ENCODE measurements around the gene PCP4. TPM values are rescaled to one million over a fixed set of nuclear protein-coding genes. Genes with fewer than 3 reads are reported as not detected.

PCP4 gene
- total and polyA plus RNA-seq, 10 of the 15 experiments (the other 5 are each of a cell fraction or from before 2014, with no cell fraction given), result not detected

DNA sequence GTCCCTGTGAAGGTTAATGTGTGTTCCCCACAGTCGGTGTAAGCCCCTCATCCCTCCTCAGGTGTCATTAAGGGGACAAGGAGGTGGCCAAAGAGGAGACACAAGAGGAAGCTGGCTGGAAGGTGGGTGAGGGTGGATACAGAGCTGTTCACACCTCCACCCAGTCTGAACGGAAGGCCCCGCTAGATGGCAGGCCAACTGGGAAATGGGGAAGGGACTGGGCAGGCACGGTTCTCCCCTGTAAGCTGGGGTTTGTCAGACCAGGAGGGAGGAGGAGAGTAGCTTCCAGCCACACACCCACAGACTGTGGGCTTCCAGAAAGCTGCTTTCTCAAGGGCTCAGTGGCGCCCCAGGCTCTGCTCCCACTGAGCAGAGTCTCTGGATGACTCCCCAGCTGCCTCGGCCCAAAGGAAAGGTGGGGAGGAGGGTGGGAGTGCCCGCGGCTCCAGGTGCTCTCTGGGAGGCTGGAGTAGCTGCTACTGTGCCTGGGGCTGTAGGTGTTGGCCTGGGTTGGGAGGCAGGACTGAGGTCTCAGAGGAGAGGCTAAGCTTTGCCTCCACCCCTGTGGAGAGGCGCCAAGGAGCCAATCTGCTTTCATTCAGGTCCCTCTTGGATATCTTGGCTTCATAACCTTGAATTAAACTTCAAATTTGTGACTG is 41.2 kb downstream of the PCP4 start (continued):
- TF ChIP-seq JUNB (IDR thresholded peaks at IDR 0.05), result no peak

DNA sequence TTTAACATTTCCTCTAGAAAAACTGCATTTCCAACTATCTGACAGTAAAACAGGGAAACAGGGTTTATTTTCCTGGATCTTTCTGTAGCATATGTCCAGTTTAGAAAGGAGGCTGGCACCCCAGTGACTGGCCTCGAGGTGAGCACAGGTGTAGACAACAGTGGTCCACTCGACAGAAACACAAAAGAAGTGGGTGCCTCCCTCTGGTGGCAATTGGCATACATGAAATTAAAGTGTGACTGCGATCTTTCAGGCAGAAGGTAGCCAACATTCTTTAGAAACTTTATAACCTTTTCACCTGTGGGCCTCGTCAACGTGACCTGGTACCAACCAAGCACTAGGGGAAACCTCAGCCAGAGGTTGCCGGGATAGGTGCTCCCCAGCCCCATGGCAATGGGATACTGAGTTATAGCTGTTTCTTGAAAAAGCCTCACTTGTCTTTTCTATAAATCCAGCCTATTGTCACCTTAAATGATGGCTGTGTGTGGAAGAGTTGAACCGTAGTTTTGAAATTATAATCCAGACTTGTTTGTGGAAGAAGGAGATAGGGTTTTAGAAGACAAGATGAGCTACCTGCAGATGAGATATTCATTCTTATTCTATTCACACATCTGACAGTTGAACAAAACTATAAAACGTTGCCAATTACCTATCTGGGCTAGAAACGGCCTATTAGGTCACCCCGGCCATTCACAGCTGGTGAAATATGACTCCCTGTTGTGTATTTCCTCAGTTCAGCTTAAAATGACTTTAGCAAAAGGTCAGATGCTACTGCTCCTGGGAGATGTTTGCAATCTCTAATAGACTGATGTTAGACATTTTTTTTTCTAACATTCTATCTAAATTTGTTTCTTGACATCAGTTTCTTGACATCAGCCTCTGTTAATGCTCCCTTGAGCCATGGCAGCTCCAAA is 44.3 kb downstream of the PCP4 start:
- intact Hi-C loops (cut with micrococcal nuclease; ENCODE audit: unreplicated experiment), result no loop called here
- no TSS peak for BruUV-seq (replicated peaks)
- WGBS (ENCODE audit: insufficient coverage, insufficient replicate concordance, low lambda C conversion rate, missing lambda C conversion rate), result 7% methylated on average over 10 of the region's 10 CpGs
- ChIA-PET RAD21 (ENCODE audit: unreplicated experiment) (no interaction called here), SMC1A (ENCODE audit: uncharacterized antibody, unreplicated experiment) (no interaction called here), POLR2A (no interaction called here), CTCF (no interaction called here)
- Histone ChIP-seq H3K4me1 (ENCODE audit: control insufficient read depth, insufficient read depth, low read length) (no peaks in the 10 kb centered on the region), H3K4me3 (no peak overlapping the region), H3K27ac (ENCODE audit: control insufficient read depth, insufficient read depth) (no peak overlapping the region), H3K27me3 (replicated peaks in 1 of 2; ENCODE audit: control insufficient read depth in 2 of 2, insufficient read depth in 2 of 2, low read length in 1 of 2) (no peaks in the 10 kb centered on the region), H2AFZ (ENCODE audit: control insufficient read depth, low read depth, low read length) (no peak overlapping the region), H3K9ac (ENCODE audit: control insufficient read depth, insufficient read depth, low read length) (no peak overlapping the region), H3K36me3 (ENCODE audit: control insufficient read depth in 2 of 2, insufficient read depth in 2 of 2, low read length in 1 of 2) (no peaks in the 10 kb centered on the region), H3K4me2 (ENCODE audit: control insufficient read depth, insufficient read depth) (no peak overlapping the region), H3K79me2 (ENCODE audit: control insufficient read depth, insufficient read depth, low read length) (no peaks in the 10 kb centered on the region), H3K9me3 (replicated peaks; ENCODE audit: control insufficient read depth, insufficient read depth, low read length) (no peaks in the 10 kb centered on the region; the same call in 2 of the 3 replicates), H4K20me1 (ENCODE audit: control insufficient read depth, insufficient read depth) (no peaks in the 10 kb centered on the region)
- in situ Hi-C loops (cut with MboI), result no loop called here
- TF ChIP-seq BRCA1 (IDR thresholded peaks at IDR 0.05; ENCODE audit: low read depth, low read length) (no peak), ZZZ3 (IDR thresholded peaks at IDR 0.05; ENCODE audit: control insufficient read depth, insufficient read length, low read depth) (no peak), NBN (IDR thresholded peaks at IDR 0.05) (no peak), BHLHE40 (IDR thresholded peaks at IDR 0.05; ENCODE audit: borderline replicate concordance in 1 of 2, low read depth in 2 of 2, low read length in 1 of 2) (no peak), STAT1 (conservative IDR thresholded peaks at IDR 0.05) (no peak), CHD4 (IDR thresholded peaks at IDR 0.05) (no peak), MEF2A (IDR thresholded peaks at IDR 0.05; ENCODE audit: insufficient read depth, low read depth, low read length) (no peak)
- TF ChIP-seq, protein P1, sequence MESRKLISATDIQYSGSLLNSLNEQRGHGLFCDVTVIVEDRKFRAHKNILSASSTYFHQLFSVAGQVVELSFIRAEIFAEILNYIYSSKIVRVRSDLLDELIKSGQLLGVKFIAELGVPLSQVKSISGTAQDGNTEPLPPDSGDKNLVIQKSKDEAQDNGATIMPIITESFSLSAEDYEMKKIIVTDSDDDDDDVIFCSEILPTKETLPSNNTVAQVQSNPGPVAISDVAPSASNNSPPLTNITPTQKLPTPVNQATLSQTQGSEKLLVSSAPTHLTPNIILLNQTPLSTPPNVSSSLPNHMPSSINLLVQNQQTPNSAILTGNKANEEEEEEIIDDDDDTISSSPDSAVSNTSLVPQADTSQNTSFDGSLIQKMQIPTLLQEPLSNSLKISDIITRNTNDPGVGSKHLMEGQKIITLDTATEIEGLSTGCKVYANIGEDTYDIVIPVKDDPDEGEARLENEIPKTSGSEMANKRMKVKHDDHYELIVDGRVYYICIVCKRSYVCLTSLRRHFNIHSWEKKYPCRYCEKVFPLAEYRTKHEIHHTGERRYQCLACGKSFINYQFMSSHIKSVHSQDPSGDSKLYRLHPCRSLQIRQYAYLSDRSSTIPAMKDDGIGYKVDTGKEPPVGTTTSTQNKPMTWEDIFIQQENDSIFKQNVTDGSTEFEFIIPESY (IDR thresholded peaks at IDR 0.05), result no peak
- TF ChIP-seq, protein P2, sequence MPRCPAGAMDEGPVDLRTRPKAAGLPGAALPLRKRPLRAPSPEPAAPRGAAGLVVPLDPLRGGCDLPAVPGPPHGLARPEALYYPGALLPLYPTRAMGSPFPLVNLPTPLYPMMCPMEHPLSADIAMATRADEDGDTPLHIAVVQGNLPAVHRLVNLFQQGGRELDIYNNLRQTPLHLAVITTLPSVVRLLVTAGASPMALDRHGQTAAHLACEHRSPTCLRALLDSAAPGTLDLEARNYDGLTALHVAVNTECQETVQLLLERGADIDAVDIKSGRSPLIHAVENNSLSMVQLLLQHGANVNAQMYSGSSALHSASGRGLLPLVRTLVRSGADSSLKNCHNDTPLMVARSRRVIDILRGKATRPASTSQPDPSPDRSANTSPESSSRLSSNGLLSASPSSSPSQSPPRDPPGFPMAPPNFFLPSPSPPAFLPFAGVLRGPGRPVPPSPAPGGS (IDR thresholded peaks at IDR 0.05; ENCODE audit: borderline replicate concordance, insufficient read depth, low read depth, low read length, poor library complexity, severe bottlenecking), result no peak
- DNase-seq (ENCODE audit: low read depth, low spot score) (no peak), ATAC-seq (no peak), FAIRE-seq (no peak)
